Stimulated activated effector memory CD8-positive, alpha-beta T cell treated with anti-CD3 and anti-CD28 coated beads, Interleukin-12 subunit alpha, Interleukin-12 subunit beta, amount 100 ng/mL, for 72 hours (primary cell): ENCODE data around the gene VSTM4.

Experiments
- ATAC-seq: fragments of 150-1000 bp; cut with Tn5 transposase; 2 replicates; pipeline ENCODE4 v1.10.0; 2021
- DNase-seq, 2 donors: peaks; one replicate each; pipeline ENCODE4 v3.0.0; 2021 to 2022; ENCODE audit warnings: low spot score in 2 of 2
- H3K27ac Mint-ChIP-seq: one replicate; pipeline ENCODE4 v1.8.0; 2022; ENCODE audit warnings: mild to moderate bottlenecking, mixed read lengths
- H3K36me3 Mint-ChIP-seq: one replicate; pipeline ENCODE4 v1.8.0; 2022; ENCODE audit warnings: mild to moderate bottlenecking, mixed read lengths
- H3K4me1 Mint-ChIP-seq: one replicate; pipeline ENCODE4 v1.8.0; 2022; ENCODE audit warnings: mixed read lengths
- H3K4me3 Mint-ChIP-seq: one replicate; pipeline ENCODE4 v1.8.0; 2022; ENCODE audit warnings: mild to moderate bottlenecking, mixed read lengths
- H3K9me3 Mint-ChIP-seq: one replicate; pipeline ENCODE4 v1.8.0; 2022; ENCODE audit warnings: mixed read lengths

Gene VSTM4

DNA sequence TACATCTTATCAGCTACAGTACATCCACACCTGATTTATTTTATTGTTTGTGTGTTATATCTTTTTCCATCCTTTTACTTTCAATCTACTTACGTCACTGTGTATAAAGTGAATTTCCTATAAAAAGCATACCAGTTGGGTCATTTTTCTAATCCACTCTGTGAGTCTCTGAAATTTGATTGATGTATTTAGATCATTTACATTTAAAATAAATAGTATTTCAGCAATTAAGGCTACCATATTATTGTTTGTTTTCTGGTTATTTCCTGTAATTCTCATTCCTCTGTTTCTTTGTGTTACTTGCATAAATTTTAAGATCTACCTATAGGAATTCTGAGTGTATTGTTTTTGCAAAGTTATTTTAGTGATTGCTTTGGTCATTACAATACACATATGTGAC is 53.7 kb downstream of the VSTM4 start:
- Mint-ChIP-seq H3K4me3 (no peak overlapping the region), H3K27ac (no peak overlapping the region), H3K4me1 (no peaks in the 10 kb centered on the region), H3K36me3 (no peaks in the 10 kb centered on the region), H3K9me3 (peaks cover 15% of the 10 kb centered on the region)
- DNase-seq (no peak), ATAC-seq (no peak)

- Mint-ChIP-seq H3K36me3 (no peaks in the 10 kb centered on the region), H3K9me3 (peaks cover 15% of the 10 kb centered on the region), H3K27ac (no peak overlapping the region)
Observed at GRCh38 chr10:49058463-49059255, 56.7 kb downstream of the VSTM4 start.

DNA sequence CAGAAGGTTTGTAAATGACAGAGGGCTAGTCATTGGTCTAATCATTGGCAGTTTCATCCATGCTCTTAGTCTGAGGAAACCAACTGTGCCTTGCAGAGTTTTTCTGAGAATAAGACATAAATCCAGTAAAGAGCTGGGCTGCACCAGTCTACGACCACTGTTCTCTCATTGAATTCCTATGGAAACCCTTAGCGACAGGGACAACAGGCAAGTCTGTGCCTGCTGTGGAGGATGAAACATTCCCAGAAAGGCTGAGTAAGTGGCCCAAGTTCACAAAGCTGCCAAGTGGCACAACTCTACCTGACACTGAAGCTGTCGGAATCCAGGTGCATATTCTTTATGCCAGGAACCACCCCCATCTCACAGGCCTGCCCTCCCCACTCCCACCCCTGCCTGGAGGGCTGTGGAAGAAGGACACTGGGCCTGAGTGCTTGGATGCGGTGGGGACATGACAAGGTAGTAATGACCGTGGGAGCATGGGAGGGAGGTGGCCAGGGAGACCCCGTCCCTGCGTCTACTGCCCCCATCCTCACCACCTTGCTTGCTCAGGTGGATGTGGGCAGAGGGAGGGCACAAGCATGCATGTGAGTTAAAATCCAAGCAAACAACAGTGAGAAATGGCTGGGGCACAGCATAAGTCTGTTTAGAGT is 58.0 kb downstream of the VSTM4 start:
- H3K36me3 Mint-ChIP-seq, result no peaks in the 10 kb centered on the region
- ATAC-seq (no peak), DNase-seq (no peak)
- no peak overlapping the region for H3K27ac Mint-ChIP-seq
- no peak overlapping the region for H3K4me3 Mint-ChIP-seq
- H3K9me3 Mint-ChIP-seq, result peaks cover 11% of the 10 kb centered on the region
- peaks cover 8% of the 10 kb centered on the region for H3K4me1 Mint-ChIP-seq

More at GRCh38 chr10:49058463-49059255, 56.7 kb downstream of the VSTM4 start:
- H3K4me3 Mint-ChIP-seq, result no peak overlapping the region
- H3K4me1 Mint-ChIP-seq, result no peaks in the 10 kb centered on the region
- no peak for ATAC-seq
- no peak for DNase-seq

DNA sequence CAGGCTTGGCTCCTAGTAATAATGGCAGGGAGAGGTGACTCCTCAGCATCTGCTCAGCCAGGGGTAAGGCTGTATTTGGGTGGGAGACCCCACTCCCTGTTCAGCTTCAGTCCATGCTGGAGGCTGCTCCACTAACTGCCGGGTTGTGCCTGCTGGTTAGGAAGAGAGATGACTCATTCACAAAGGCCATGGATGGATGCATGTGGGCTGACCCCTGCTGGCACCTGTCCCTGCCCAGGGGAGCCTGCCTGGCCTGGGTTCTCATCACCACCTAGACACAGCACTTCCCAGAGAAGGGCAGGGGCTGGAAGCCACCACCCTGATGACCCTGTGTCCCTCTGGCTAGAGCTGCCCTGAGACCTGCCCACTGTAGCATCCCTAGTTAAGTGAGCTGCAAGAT is 59.0 kb downstream of the VSTM4 start:
- no peak overlapping the region for H3K27ac Mint-ChIP-seq
- H3K9me3 Mint-ChIP-seq, result peaks cover 4% of the 10 kb centered on the region
- no peak overlapping the region for H3K4me3 Mint-ChIP-seq
- H3K36me3 Mint-ChIP-seq, result no peaks in the 10 kb centered on the region
- DNase-seq, result no peak
- peaks cover 8% of the 10 kb centered on the region for H3K4me1 Mint-ChIP-seq
- ATAC-seq, result no peak

DNA sequence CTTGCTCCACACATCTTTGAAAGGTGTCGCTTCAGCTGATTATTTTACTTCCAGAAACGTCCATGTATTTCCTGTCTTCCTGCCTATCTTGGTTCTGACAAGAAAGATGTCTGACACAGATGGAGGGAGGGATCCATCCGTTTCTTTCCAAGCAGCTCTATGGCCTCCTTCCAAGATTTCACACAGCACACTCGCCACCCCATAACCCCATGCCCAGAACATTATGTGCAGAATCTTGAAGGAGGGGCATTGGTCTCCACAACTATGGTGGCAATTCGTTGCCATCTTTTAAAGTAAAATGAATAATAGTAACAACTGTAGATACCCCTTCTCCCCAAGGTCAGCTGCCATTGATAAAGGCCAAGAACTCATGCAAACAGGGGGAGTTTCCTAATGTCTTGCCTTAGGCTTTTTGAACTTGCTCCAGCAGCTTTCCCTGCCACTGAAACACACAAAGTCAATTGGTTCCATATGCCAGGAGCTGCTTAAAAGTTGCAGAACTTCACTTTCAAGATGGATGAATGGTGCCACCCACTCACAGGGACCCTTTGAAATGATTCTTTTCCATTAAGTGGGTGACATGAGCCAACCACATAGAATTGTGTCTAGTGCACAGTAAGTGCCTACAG is 60.0 kb downstream of the VSTM4 start:
- DNase-seq (no peak), ATAC-seq (no peak)
- Mint-ChIP-seq H3K36me3 (no peaks in the 10 kb centered on the region), H3K27ac (peak overlapping the region; percentile 37), H3K4me1 (peaks cover 8% of the 10 kb centered on the region), H3K4me3 (no peak overlapping the region), H3K9me3 (peaks cover 3% of the 10 kb centered on the region)

GRCh38 chr10:49054753-49055152 is 60.6 kb downstream of the VSTM4 start:
- Mint-ChIP-seq H3K4me3 (no peak overlapping the region), H3K4me1 (peaks cover 8% of the 10 kb centered on the region), H3K27ac (peak overlapping the region; percentile 37), H3K36me3 (no peaks in the 10 kb centered on the region), H3K9me3 (peaks cover under 1% of the 10 kb centered on the region)
- ATAC-seq (no peak), DNase-seq (no peak)

DNA sequence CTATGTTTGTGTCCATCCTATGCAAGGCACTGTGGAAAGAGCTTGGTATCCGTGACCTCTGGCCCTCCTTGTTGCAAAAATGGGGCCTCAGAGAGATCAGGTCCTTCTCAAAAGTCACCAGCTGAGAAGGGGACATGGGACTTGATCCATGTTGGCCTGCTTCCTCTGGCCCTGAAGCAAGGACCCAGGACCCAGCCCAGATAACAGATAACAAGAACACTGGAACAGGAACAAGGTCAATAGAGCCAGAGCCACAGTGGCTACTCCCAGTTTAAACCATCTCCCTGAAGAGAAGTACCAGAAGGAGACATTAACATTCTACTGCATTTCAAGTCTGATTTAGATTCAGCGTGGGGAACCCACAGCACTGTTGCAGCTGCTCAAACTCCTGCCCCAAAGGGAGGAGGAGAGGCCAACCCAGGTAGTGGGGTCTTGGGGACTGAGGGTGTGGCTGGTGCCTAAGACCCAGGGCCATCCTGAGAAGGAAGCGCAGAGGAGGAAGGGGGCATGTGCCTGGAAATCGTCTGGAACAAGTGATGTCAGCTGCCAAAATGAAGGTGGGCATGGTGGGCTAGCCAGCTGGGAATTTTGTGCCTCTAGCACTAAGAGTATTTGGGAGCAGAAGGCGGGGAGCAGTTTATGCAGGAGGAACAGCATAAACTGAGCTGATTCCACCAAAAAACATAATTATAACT is 61.2 kb downstream of the VSTM4 start:
- Mint-ChIP-seq H3K9me3 (no peaks in the 10 kb centered on the region), H3K4me3 (no peak overlapping the region), H3K27ac (no peak overlapping the region)

DNA sequence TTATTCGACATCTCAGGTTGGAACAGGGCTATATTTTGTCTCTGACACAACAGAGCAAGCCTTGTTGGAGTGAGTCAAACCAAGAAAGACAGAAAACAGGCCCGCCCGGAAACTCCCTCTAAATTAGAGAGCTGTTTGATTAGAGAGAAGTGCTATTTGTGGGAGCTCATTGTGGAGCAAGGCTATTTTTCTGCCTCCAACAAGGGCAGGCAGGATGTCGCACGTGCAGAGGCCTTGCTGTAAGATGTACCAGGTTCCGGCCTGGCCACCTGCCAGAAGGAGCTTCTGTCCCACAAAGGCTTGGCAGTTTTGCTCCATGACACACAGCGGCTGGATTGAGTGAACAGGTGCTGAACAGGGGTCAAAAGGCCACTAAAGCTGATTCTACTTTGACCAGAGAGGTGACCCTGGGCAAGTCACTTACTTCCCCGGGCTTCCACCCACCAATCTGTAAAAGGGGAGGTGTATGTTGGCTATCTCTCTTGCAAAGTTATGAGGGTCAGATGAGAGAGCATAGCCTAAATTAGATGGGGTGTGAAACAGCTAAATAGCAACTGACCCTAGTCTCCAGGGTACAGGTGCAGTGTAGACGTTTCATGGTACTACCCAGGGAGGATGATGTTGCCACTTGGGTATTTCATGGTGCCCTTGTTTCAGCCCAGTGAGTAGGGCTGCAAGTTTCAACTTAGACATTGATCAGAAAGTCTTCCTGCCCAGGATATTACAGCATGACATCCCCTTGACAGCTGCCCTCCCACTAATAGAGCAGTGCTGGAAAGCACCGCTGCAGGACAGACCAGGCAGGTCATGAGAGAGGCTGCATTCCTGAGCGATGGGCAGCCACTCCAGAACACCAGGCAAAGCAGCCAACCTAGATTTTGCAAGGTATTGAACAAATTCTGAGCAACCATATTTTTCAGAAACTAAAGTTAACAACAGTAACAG is 62.0 kb downstream of the VSTM4 start:
- DNase-seq (peak in 1 of 2 donors; percentile 54), ATAC-seq (peak; percentile 74)
- no peaks in the 10 kb centered on the region for H3K9me3 Mint-ChIP-seq
- no peak overlapping the region for H3K4me3 Mint-ChIP-seq
- H3K27ac Mint-ChIP-seq, result peak overlapping the region; percentile 77
- peaks cover 8% of the 10 kb centered on the region for H3K4me1 Mint-ChIP-seq
- no peaks in the 10 kb centered on the region for H3K36me3 Mint-ChIP-seq

More for the DNA sequence above, 61.2 kb downstream of the VSTM4 start:
- no peak for ATAC-seq
- H3K36me3 Mint-ChIP-seq, result no peaks in the 10 kb centered on the region
- peaks cover 8% of the 10 kb centered on the region for H3K4me1 Mint-ChIP-seq
- no peak for DNase-seq

DNA sequence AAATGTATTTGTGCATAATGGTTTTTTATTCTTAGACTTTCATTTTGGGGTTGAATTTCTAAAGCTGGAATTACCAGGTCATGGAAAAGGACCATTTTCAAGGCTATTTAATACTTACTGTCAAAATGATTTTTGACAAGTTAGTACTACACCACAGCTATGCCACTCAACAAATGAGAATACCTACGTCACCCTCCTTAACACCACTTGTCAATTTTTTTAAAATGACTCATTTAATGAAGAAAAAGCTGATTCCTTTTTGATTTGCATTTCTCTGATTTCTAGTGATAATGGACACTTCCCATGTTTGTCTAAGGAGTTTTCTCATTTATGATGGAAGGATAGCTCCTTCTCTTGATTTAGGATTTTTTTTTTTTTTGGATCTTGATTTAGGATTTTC is 63.3 kb downstream of the VSTM4 start:
- H3K9me3 Mint-ChIP-seq, result no peaks in the 10 kb centered on the region
- no peak for DNase-seq
- no peaks in the 10 kb centered on the region for H3K36me3 Mint-ChIP-seq
- ATAC-seq, result no peak
- no peak overlapping the region for H3K4me3 Mint-ChIP-seq
- H3K27ac Mint-ChIP-seq, result no peak overlapping the region
- peaks cover 8% of the 10 kb centered on the region for H3K4me1 Mint-ChIP-seq

DNA sequence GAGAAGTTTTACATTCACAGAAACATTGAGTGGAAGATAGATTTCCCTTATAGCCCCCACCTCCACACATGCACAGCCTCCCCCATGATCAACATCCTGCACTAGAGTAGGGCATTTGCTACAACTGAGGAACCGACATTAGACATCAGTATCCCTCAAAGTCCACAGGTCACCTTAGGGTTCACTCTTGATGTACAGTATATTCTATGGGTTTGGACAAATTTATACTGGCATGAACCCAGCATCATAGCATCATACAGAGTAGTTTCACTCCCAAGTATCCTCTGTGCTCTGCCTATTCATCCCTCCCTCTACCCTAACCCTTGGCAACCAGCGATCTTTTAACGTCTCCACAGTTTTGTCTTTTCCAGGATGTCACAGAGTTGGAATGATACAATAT is 64.4 kb downstream of the VSTM4 start:
- Mint-ChIP-seq H3K4me1 (peaks cover 10% of the 10 kb centered on the region), H3K27ac (no peak overlapping the region), H3K36me3 (no peaks in the 10 kb centered on the region), H3K4me3 (no peak overlapping the region), H3K9me3 (no peaks in the 10 kb centered on the region)
- no peak for ATAC-seq
- DNase-seq, result peak in 1 of 2 donors; percentile 17

DNA sequence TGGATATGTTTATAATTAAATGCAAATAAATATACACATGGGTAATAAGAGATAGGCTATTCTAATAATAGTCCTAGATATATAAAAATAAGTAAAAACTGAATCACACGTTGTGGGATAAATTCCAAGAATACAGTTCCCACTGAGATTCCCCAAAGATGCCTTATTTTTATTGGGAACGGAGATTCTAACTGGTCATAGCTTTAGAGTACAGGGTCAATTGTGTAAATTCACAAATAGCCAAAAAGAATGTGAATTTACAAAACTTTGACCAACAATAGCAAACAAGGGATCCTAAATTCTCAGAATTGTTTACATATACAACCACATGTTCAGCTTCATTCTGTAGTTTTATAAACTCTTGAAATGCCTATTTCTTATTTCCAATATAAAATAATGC is 65.0 kb downstream of the VSTM4 start:
- H3K36me3 Mint-ChIP-seq, result no peaks in the 10 kb centered on the region
- peaks cover 13% of the 10 kb centered on the region for H3K4me1 Mint-ChIP-seq
- DNase-seq, result no peak
- H3K27ac Mint-ChIP-seq, result no peak overlapping the region
- no peak for ATAC-seq
- no peak overlapping the region for H3K4me3 Mint-ChIP-seq
- no peaks in the 10 kb centered on the region for H3K9me3 Mint-ChIP-seq

DNA sequence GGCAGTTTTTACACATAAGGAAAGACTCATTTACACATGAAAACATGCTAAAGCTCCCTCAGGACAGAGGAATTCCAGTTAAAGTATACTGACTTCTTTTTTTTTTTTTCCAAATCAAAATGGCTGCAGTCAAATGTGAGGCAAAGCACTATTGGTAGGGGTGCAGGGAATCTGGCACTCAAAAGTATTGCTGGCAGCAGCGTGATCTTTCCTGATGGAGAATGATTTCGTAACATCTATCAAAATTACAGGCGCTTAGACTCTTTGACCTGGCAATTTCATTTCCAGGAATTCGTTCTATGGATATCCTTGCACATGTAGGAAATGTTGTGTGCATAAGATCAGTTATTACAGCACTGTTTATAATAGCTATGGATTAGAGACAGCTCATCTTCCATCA is 65.7 kb downstream of the VSTM4 start:
- no peak for ATAC-seq
- Mint-ChIP-seq H3K4me3 (no peak overlapping the region), H3K27ac (no peak overlapping the region), H3K36me3 (no peaks in the 10 kb centered on the region), H3K4me1 (peaks cover 13% of the 10 kb centered on the region), H3K9me3 (no peaks in the 10 kb centered on the region)
- DNase-seq, result peak in 1 of 2 donors; percentile 4

DNA sequence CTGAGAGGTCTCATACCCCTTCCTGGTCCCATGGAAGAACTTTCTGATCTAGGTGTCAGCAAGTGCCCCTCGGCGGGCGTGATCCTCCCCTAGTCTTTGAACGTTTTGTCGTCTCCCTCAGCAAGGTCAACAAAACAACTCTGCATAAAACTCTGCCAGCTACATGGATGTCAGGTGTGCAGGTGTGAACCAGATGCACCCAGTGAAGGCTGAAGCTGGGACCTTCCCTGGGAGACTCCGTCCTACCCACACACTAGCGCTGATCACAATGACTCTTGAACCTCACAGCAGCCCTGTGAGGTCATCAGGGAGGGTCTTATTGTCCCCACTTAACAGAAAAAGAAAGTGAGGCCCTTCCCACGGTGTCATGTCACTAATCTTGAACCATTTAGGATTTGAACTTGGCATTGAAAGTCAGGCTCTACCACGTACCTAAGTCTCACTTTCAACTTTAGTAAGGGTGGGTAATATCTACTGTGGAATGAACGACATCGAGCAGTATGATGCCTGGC is 68.1 kb downstream of the VSTM4 start:
- H3K4me3 Mint-ChIP-seq, result no peak overlapping the region
- H3K4me1 Mint-ChIP-seq, result peaks cover 6% of the 10 kb centered on the region
- peak in 1 of 2 donors; percentile 18 for DNase-seq
- H3K36me3 Mint-ChIP-seq, result no peaks in the 10 kb centered on the region
- ATAC-seq, result no peak
- no peaks in the 10 kb centered on the region for H3K9me3 Mint-ChIP-seq
- H3K27ac Mint-ChIP-seq, result no peak overlapping the region
